K562 (cell line): Measurements from ENCODE around the gene HNRNPH3. TPM values are rescaled to one million over a fixed set of nuclear protein-coding genes. Genes with fewer than 3 reads are reported as not detected.

ENCODE experiments used
- DNMT1 ChIP-seq: fragments of 450-650 bp; IDR thresholded peaks from 2 replicates; pipeline ENCODE4 v1.6.1; 2016; ENCODE audit warnings: antibody characterized with exemption, mild to moderate bottlenecking
- FOXM1 ChIP-seq, 2 experiments: fragments of 450-650 bp in 1 of 2; sonication (generic) in 1 of 2; formaldehyde crosslinking in 1 of 2; IDR thresholded peaks; 2 replicates each; pipeline versions ENCODE4 v1.6.1 to v1.9.0; 2017 to 2022; ENCODE audit warnings: low read depth in 2 of 2, mild to moderate bottlenecking in 2 of 2, missing genetic modification reagents in 1 of 2, moderate library complexity in 1 of 2
- GTF2A2 ChIP-seq: IDR thresholded peaks from 2 replicates; pipeline ENCODE4 v1.6.1; 2016; ENCODE audit warnings: mild to moderate bottlenecking, missing genetic modification characterization, missing compliant biosample characterization
- HMG20B ChIP-seq: fragments of 250-450 bp; sonication (Bioruptor Pico); IDR thresholded peaks from 2 replicates; pipeline ENCODE4 v1.5.0; 2021; ENCODE audit warnings: mild to moderate bottlenecking
- PBX2 ChIP-seq, 2 experiments: IDR thresholded peaks in 1 of 2; conservative IDR thresholded peaks in 1 of 2; 2 replicates each; pipeline ENCODE4 v1.6.1; 2016; ENCODE audit warnings: low read depth in 2 of 2, mild to moderate bottlenecking in 1 of 2, missing compliant biosample characterization in 1 of 2, missing genetic modification characterization in 1 of 2, moderate library complexity in 1 of 2
- PRDM10 ChIP-seq: fragments of 450-650 bp; IDR thresholded peaks from 2 replicates; pipeline ENCODE4 v1.6.1; 2018; ENCODE audit not compliant: partially characterized antibody
- PYGO2 ChIP-seq: fragments of 450-650 bp; IDR thresholded peaks from 2 replicates; pipeline ENCODE4 v1.6.1; 2016; ENCODE audit warnings: mild to moderate bottlenecking, missing genetic modification characterization, moderate library complexity, missing compliant biosample characterization
- SIN3A ChIP-seq, 2 experiments: fragments of 150-350 bp in 1 of 2; IDR thresholded peaks; 2 replicates each; pipeline ENCODE4 v1.6.1; 2011 to 2016; ENCODE audit warnings: borderline replicate concordance in 2 of 2, low read depth in 2 of 2, low read length in 2 of 2, mild to moderate bottlenecking in 2 of 2, moderate library complexity in 2 of 2; ENCODE audit not compliant: control insufficient read depth in 1 of 2
- TARDBP ChIP-seq: fragments of 450-650 bp; IDR thresholded peaks from 2 replicates; pipeline ENCODE4 v1.6.1; 2016
- THAP7 ChIP-seq: fragments of 250-450 bp; sonication (Bioruptor Pico); IDR thresholded peaks from 2 replicates; pipeline ENCODE4 v1.5.0; 2021
- U2AF1 ChIP-seq: fragments of 200-400 bp; formaldehyde crosslinking; optimal IDR thresholded peaks from 2 replicates; pipeline ENCODE3; 2017; ENCODE audit warnings: mild to moderate bottlenecking, low read depth, low read length, moderate library complexity
- ZNF165 ChIP-seq: fragments of 250-450 bp; sonication (Bioruptor Pico); IDR thresholded peaks from 2 replicates; pipeline ENCODE4 v1.4.0; 2020; ENCODE audit warnings: borderline replicate concordance
- polyA plus RNA-seq, 8 experiments: library from polyadenylated mRNA; depleted of rRNA in 4 of 8; stranded (reverse) in 5 of 8; unstranded in 3 of 8; fragments of >200 nt; fragmentation: Nextera tagmentation in 2 of 8; fragmentation: Illumina TruSeq in 1 of 8; extraction: Ambion mirVana in 2 of 8; extraction: Trizol in 1 of 8; gene quantifications; 2 replicates each; pipeline versions ENCODE4 v1.2.1 to v1.2.3, GENCODE V29; 2011 to 2014; ENCODE audit warnings: inconsistent platforms in 1 of 8, missing spikeins in 1 of 8
- total RNA-seq, 7 experiments: library from RNA; depleted of rRNA in 6 of 7; stranded (reverse); fragments of >200 nt in 6 of 7; fragmentation: Illumina TruSeq in 2 of 7; extraction: Trizol in 2 of 7; gene quantifications; 2 replicates each; pipeline versions ENCODE4 v1.2.1 to v1.2.3, GENCODE V29; 2011 to 2021; ENCODE audit warnings: low replicate concordance in 1 of 7
- TF ChIP-seq, protein P1 (sequence below): fragments of 450-650 bp; IDR thresholded peaks from 2 replicates; pipeline ENCODE4 v1.6.1; 2017; ENCODE audit warnings: antibody characterized with exemption
- TF ChIP-seq, protein P2 (sequence below): fragments of 250-450 bp; sonication (Bioruptor Pico); IDR thresholded peaks from 2 replicates; pipeline ENCODE4 v1.4.0; 2020
- TF ChIP-seq, protein P3 (sequence below), 3 experiments: fragments of 200-800 bp in 1 of 3; sonication (Bioruptor generic) in 1 of 3; sonication (generic) in 1 of 3; formaldehyde crosslinking in 1 of 3; IDR thresholded peaks; 2 replicates each; pipeline versions ENCODE4 v1.6.1 to v1.8.0; 2016 to 2022; ENCODE audit warnings: mild to moderate bottlenecking in 2 of 3, missing compliant biosample characterization in 2 of 3, missing genetic modification characterization in 2 of 3, missing genetic modification reagents in 1 of 3

The HNRNPH3 gene
- total and polyA plus RNA-seq, 9 of the 15 experiments (the other 6 are each of a cell fraction or from before 2014, with no cell fraction given): 52.8 to 562 (median 152) TPM

GRCh38 chr10:68333058-68333395 is 1.2 kb downstream of the HNRNPH3 start (continued):
- TF ChIP-seq PBX2 (CRISPR knock-in tag; IDR thresholded peaks at IDR 0.05; ENCODE audit: low read depth): no peak
- no peak for TF ChIP-seq PBX2 (tag; conservative IDR thresholded peaks at IDR 0.05; ENCODE audit: low read depth)
- no peak for TF ChIP-seq HMG20B (CRISPR knock-in tag)
- no peak for TF ChIP-seq THAP7 (CRISPR knock-in tag)
- TF ChIP-seq FOXM1 (IDR thresholded peaks at IDR 0.05; ENCODE audit: low read depth): peak; percentile 2; the same call in 1 of the 2 replicates
- TF ChIP-seq FOXM1 (CRISPR knock-in tag; IDR thresholded peaks at IDR 0.05; ENCODE audit: low read depth): no peak
- no peak for TF ChIP-seq ZNF165 (CRISPR knock-in tag)
- TF ChIP-seq, protein P1, sequence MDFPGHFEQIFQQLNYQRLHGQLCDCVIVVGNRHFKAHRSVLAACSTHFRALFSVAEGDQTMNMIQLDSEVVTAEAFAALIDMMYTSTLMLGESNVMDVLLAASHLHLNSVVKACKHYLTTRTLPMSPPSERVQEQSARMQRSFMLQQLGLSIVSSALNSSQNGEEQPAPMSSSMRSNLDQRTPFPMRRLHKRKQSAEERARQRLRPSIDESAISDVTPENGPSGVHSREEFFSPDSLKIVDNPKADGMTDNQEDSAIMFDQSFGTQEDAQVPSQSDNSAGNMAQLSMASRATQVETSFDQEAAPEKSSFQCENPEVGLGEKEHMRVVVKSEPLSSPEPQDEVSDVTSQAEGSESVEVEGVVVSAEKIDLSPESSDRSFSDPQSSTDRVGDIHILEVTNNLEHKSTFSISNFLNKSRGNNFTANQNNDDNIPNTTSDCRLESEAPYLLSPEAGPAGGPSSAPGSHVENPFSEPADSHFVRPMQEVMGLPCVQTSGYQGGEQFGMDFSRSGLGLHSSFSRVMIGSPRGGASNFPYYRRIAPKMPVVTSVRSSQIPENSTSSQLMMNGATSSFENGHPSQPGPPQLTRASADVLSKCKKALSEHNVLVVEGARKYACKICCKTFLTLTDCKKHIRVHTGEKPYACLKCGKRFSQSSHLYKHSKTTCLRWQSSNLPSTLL: 0 out of 2 replicates have a peak, but pooled peaks have one; percentile 7
- no peak for TF ChIP-seq PYGO2 (tag)
- no peak for TF ChIP-seq DNMT1
- TF ChIP-seq TARDBP: no peak
- TF ChIP-seq SIN3A (IDR thresholded peaks at IDR 0.05; ENCODE audit: borderline replicate concordance in 2 of 2, control insufficient read depth in 1 of 2, low read depth in 2 of 2, low read length in 2 of 2): 0 out of 4 replicates have a peak, but pooled peaks of 1 of the 2 experiments have one; percentile 4
- TF ChIP-seq GTF2A2: no peak
- TF ChIP-seq, protein P2, sequence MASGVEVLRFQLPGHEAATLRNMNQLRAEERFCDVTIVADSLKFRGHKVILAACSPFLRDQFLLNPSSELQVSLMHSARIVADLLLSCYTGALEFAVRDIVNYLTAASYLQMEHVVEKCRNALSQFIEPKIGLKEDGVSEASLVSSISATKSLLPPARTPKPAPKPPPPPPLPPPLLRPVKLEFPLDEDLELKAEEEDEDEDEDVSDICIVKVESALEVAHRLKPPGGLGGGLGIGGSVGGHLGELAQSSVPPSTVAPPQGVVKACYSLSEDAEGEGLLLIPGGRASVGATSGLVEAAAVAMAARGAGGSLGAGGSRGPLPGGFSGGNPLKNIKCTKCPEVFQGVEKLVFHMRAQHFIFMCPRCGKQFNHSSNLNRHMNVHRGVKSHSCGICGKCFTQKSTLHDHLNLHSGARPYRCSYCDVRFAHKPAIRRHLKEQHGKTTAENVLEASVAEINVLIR (CRISPR knock-in tag): no peak
- TF ChIP-seq PRDM10: peak; percentile 0
- TF ChIP-seq U2AF1: no peak
- TF ChIP-seq, protein P3, sequence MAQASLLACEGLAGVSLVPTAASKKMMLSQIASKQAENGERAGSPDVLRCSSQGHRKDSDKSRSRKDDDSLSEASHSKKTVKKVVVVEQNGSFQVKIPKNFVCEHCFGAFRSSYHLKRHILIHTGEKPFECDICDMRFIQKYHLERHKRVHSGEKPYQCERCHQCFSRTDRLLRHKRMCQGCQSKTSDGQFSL (CRISPR knock-in tag; IDR thresholded peaks at IDR 0.05): no peak
- TF ChIP-seq, protein P3 (tag; IDR thresholded peaks at IDR 0.05): no peak
